AG09319 (cell line): ENCODE results near the gene FAM177B.
A peak's percentile ranks its signal among the peaks of the same experiment; 100 is the strongest.

Experiments used
- DNase-seq: peaks from one replicate; pipeline ENCODE4 v3.0.0-alpha.2; 2010; ENCODE audit warnings: low read depth; ENCODE audit errors: extremely low read depth
- TF ChIP-seq, protein P1 (sequence below): IDR thresholded peaks from 2 replicates; pipeline ENCODE4 v1.5.1; 2011; ENCODE audit warnings: low read depth, mild to moderate bottlenecking, inconsistent platforms, low read length, moderate library complexity

The FAM177B gene

GRCh38 chr1:222786121-222786520 is 49.1 kb downstream of the FAM177B start:
- TF ChIP-seq, protein P1, sequence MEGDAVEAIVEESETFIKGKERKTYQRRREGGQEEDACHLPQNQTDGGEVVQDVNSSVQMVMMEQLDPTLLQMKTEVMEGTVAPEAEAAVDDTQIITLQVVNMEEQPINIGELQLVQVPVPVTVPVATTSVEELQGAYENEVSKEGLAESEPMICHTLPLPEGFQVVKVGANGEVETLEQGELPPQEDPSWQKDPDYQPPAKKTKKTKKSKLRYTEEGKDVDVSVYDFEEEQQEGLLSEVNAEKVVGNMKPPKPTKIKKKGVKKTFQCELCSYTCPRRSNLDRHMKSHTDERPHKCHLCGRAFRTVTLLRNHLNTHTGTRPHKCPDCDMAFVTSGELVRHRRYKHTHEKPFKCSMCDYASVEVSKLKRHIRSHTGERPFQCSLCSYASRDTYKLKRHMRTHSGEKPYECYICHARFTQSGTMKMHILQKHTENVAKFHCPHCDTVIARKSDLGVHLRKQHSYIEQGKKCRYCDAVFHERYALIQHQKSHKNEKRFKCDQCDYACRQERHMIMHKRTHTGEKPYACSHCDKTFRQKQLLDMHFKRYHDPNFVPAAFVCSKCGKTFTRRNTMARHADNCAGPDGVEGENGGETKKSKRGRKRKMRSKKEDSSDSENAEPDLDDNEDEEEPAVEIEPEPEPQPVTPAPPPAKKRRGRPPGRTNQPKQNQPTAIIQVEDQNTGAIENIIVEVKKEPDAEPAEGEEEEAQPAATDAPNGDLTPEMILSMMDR = no peak
- no peak for DNase-seq

DNA sequence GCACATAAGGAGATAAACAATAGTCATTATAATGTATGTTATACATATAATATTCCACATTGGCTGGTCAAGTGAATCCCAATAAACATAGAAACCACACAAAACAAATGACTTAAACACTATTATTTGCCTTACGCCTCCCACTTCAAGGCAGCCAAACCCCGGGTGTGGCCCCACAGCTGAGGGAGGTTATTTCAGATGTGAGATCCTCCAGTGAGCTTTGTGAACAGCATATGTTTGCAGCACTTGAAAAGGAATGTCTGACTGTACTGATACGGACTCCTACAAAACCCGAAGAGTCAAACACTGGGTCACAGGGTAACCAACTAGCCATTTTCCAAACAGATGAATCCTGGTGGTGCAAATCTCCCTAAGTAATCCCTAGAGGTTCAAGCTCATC is 50.7 kb downstream of the FAM177B start:
- no peak for DNase-seq
- TF ChIP-seq, protein P1 = no peak

DNA sequence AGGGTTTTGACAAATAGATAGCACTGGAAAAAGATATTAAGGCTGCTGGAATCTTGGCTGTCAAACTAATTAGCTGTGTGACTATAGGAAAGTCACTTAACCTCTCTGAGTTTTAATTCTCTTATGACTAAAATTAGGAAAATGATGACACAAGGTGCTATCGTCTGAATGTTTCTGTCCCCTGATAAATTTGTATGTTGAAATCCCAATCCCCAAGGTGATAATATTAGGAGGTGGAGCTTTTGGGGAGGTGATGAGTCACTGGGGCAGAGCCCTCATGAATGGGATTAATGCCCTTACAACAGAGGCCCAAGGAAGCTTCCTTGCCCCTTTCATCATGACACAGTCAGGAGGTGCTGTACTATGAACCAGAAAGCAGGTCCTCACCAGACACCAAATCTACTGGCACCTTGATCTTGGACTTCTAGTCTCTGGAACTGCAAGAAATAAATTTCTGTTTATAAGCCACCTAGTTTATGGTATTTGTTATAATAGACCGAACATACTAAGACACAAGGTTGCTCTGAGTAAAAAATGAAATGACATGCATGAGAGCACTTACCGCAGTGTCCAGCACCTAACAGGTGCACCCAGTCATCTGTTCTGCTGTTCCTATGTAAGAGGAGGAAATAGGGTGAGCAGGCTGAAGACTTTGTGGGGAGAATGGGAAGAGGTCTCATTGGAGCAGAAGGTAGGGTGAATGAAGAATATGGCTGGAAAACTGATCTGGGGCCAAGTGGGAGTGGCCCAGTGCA is 51.6 kb downstream of the FAM177B start:
- no peak for DNase-seq
- TF ChIP-seq, protein P1 = no peak

GRCh38 chr1:222790115-222790514 is 53.1 kb downstream of the FAM177B start:
- TF ChIP-seq, protein P1 = no peak
- no peak for DNase-seq

- DNase-seq = no peak
- TF ChIP-seq, protein P1 = no peak
Observed at GRCh38 chr1:222790520-222790919, 53.5 kb downstream of the FAM177B start.

- no peak for DNase-seq
- TF ChIP-seq, protein P1 = no peak
Observed at GRCh38 chr1:222791006-222791710, 54.2 kb downstream of the FAM177B start.

GRCh38 chr1:222792744-222793143 is 55.7 kb downstream of the FAM177B start:
- DNase-seq = no peak

More at GRCh38 chr1:222792744-222793143, 55.7 kb downstream of the FAM177B start:
- TF ChIP-seq, protein P1 = peak; percentile 52
